Natural killer cell treated with Interleukin-12 subunit alpha and Interleukin-12 subunit beta and Interleukin-15 and Interleukin-18, amount 100 ng/mL, for 72 hours (primary cell): ENCODE measurements around the gene HSD11B1. TPM values are rescaled to one million over a fixed set of nuclear protein-coding genes. Genes with fewer than 3 reads are reported as not detected.
A peak's percentile ranks its signal among the peaks of the same experiment; 100 is the strongest.

Experiments
- ATAC-seq, 2 donors: fragments of 150-1000 bp; cut with Tn5 transposase in 1 of 2; sonication (Bioruptor Pico), chemical (Tn5 transposase) in 1 of 2; 2 replicates each; pipeline ENCODE4 v1.10.0; 2021
- DNase-seq: peaks from one replicate; pipeline ENCODE4 v3.0.0; 2022; ENCODE audit warnings: low spot score
- H3K27ac Mint-ChIP-seq, 2 donors: 1 replicate in 1 of 2; 2 replicates in 1 of 2; pipeline ENCODE4 v1.8.0; 2022; ENCODE audit warnings: mixed read lengths in 2 of 2, mild to moderate bottlenecking in 1 of 2, moderate library complexity in 1 of 2
- H3K27me3 Mint-ChIP-seq, 2 donors: 1 replicate in 1 of 2; 2 replicates in 1 of 2; pipeline ENCODE4 v1.8.0; 2022; ENCODE audit warnings: mixed read lengths in 2 of 2
- H3K36me3 Mint-ChIP-seq: one replicate; pipeline ENCODE4 v1.8.0; 2022; ENCODE audit warnings: mixed read lengths
- H3K4me1 Mint-ChIP-seq, 2 donors: 1 replicate in 1 of 2; 2 replicates in 1 of 2; pipeline ENCODE4 v1.8.0; 2022; ENCODE audit warnings: low read depth in 2 of 2, mixed read lengths in 2 of 2, mild to moderate bottlenecking in 1 of 2
- H3K4me3 Mint-ChIP-seq: one replicate; pipeline ENCODE4 v1.8.0; 2022; ENCODE audit warnings: mixed read lengths
- H3K9me3 Mint-ChIP-seq: 2 replicates; pipeline ENCODE4 v1.8.0; 2022; ENCODE audit warnings: mixed read lengths
- total RNA-seq, 2 donors: library from RNA; stranded (reverse); gene quantifications; one replicate each; pipeline ENCODE4 v1.2.3, GENCODE V29; 2022

Gene HSD11B1
- total RNA-seq, 2 donors from 2014 or later = 0.43 TPM; not detected in 1

DNA sequence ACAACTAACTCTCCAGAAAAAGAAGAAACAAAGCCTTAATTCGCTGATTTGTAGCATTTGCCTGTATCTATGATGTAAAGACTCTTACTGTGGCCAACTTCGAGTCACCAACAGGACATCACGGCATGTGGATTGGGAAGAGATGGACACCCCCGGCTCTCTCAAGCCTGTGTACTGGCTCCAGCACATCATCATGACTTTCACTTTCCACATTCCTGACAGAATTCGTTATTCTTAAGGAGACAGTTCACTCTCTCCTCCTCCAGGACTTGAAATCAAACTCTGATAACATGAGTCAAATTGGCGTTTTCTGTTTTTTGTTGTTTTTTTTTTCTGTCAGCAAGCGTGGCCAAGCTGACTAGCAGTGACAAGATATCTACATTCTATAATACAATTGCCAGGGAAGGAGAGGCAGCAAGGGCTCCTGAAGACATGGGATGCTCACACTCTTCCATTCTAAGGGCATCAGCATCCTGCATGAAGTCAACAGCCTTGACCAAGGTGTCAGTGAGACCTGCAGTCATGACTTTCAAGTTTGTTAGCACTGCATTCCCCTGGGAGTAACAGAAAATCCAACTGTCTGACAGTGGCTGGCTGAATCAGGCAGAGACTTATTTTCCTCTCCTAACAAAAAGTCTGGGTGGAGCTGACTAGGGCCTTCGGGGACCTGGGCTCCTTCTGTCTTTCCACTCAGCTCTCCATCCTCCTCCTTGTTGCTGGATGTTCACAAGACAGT is 37.9 kb downstream of the HSD11B1 start:
- ATAC-seq = no peak
- Mint-ChIP-seq H3K27ac (no peak overlapping the region), H3K36me3 (no peaks in the 10 kb centered on the region), H3K4me1 (peaks cover 0 to 10% of the 10 kb centered on the region in 2 donors), H3K9me3 (no peaks in the 10 kb centered on the region), H3K27me3 (no peaks in the 10 kb centered on the region), H3K4me3 (no peak overlapping the region)
- no peak for DNase-seq

DNA sequence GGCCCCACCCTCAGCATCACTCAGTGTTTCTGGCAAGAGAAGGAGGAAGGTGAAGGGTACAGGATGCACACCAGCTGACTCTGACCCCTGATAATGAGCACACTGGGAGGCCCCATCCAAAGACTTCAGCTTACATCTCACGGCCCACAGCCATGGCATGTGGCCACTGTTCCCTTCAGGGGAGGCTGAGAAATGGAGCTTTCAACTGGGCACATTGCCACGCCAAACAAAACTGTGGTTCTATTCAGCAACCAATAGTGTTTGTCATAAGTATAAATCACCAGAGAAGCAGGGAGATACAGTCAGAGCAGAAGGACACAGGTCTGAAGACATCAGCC is 38.5 kb downstream of the HSD11B1 start:
- H3K4me3 Mint-ChIP-seq = no peak overlapping the region
- no peaks in the 10 kb centered on the region for H3K27me3 Mint-ChIP-seq
- no peaks in the 10 kb centered on the region for H3K9me3 Mint-ChIP-seq
- no peak overlapping the region for H3K27ac Mint-ChIP-seq
- no peaks in the 10 kb centered on the region for H3K36me3 Mint-ChIP-seq
- DNase-seq (no peak), ATAC-seq (no peak)
- H3K4me1 Mint-ChIP-seq = peaks cover 5 to 15% of the 10 kb centered on the region in 2 donors

DNA sequence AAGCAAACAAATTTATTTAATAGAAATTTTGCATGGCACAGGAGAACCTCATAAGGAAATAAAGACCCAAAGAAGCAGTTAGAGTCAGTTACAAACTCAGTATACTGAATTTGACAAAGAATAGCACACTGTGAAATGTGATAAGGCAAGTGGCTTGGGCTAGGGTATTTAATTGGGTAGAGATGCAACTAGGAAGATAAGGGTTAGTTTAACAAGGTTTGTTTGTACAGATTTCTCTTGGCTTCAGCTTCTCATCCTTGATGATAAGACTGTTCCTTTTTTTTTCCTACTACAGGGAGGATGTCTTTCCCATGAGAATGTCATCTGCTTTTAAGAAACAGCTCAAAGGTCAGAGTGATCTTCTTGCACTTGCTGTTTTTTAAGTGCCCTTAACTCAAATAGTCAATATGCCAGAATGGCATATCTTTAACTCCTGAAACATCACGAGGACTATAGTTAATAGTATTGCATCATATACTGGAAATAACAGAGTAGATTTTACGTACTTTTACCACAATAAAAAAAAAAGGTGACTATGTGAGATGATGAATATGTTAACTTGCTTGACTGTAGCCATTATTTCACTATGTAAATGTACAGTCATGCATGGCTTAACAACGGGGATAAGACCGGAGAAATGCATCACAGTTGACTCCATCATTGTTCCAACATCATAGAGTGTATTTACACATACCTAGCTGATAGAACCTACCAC is 42.0 kb downstream of the HSD11B1 start:
- H3K27ac Mint-ChIP-seq = peak overlapping the region; percentile 70 to 75
- DNase-seq (no peak), ATAC-seq (no peak)
- H3K27me3 Mint-ChIP-seq = no peaks in the 10 kb centered on the region
- H3K4me3 Mint-ChIP-seq = no peak overlapping the region
- no peaks in the 10 kb centered on the region for H3K36me3 Mint-ChIP-seq
- H3K4me1 Mint-ChIP-seq = peaks cover 27% of the 10 kb centered on the region in 2 donors
- no peaks in the 10 kb centered on the region for H3K9me3 Mint-ChIP-seq

DNA sequence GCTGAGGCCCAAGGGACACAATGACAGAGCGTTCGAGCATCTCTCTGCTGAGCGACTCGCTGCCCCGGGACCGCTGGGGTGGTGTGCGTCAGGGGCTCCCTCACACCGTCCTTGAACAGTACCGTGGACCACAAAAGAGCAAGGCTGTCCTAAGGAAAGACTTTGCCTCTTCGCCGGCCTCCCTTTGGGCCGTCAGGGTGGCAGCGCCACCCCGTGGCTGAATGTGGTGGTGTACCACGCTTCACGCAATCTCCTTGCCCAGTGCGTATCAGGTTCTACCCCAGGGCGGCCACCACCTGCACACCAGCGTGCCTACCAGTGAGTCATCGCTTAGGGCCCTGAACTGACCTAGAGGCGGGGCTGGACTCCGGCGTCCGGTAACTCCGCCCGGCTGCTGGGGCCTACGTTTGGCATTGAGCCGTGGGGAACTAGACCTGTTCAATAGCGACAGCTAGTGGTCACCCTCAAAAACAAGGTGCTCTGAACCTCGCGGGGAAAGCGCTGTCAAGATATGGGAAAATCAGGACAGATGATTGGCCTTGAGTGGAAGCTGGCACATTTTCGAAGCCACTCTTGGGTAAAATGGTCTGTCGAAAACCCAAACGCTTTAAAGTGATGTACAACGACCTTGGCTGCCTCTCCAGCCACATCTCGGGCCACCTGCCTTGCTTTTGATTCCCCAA is 43.1 kb downstream of the HSD11B1 start:
- H3K9me3 Mint-ChIP-seq = no peaks in the 10 kb centered on the region
- H3K4me1 Mint-ChIP-seq = peaks cover 33 to 37% of the 10 kb centered on the region in 2 donors
- no peaks in the 10 kb centered on the region for H3K36me3 Mint-ChIP-seq

DNA sequence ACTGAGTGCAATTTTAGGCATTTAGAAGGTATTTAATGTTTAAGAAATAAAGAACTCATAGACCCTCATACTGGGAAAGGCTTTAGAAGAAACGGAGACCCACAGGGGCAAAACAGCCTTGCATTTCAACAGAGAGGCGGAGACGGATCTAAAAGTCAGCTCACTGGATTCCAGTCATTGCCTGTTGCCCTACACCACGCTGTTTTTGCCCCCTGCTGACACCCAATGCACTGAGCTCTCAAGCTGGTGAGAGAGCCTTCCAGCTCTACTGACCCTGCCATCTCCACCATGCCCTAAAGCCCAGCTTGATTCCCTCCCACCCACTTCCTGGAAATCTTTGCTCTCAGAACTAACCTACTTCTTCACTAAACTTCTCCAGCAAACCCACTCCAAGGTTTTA is 44.0 kb downstream of the HSD11B1 start:
- Mint-ChIP-seq H3K4me1 (peaks cover 35 to 46% of the 10 kb centered on the region in 2 donors), H3K27ac (peak overlapping the region; percentile 75 to 79), H3K27me3 (no peaks in the 10 kb centered on the region), H3K36me3 (no peaks in the 10 kb centered on the region), H3K4me3 (peak overlapping the region; percentile 51), H3K9me3 (no peaks in the 10 kb centered on the region)
- no peak for DNase-seq
- no peak for ATAC-seq

More for the DNA sequence above, 43.1 kb downstream of the HSD11B1 start:
- peak overlapping the region; percentile 75 to 79 for H3K27ac Mint-ChIP-seq
- DNase-seq (peak; percentile 96), ATAC-seq (peak; percentile 94 to 97)
- H3K27me3 Mint-ChIP-seq = no peaks in the 10 kb centered on the region
- peak overlapping the region; percentile 51 for H3K4me3 Mint-ChIP-seq

DNA sequence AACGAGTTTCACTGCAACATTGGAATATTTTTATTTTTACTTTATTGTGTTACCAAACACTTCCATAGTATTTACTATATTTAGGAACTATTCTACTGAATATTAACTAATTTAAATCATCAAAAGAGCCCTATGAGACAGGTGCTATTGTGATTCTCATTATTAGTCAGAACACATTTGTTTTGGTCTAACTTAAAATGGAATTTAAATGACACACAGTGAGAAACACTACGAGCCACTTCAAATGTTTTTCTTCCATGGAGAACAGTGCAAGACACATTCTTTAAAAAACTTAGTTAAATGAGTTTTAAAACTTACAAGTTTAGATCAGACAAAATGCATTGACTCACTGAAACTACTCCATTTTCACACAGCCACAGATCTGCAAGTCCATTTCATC is 44.6 kb downstream of the HSD11B1 start:
- no peak for DNase-seq
- Mint-ChIP-seq H3K27ac (peak overlapping the region; percentile 70 to 96), H3K9me3 (no peaks in the 10 kb centered on the region), H3K36me3 (no peaks in the 10 kb centered on the region), H3K4me1 (peaks cover 40 to 51% of the 10 kb centered on the region in 2 donors), H3K4me3 (peak overlapping the region; percentile 60), H3K27me3 (no peaks in the 10 kb centered on the region)
- no peak for ATAC-seq

DNA sequence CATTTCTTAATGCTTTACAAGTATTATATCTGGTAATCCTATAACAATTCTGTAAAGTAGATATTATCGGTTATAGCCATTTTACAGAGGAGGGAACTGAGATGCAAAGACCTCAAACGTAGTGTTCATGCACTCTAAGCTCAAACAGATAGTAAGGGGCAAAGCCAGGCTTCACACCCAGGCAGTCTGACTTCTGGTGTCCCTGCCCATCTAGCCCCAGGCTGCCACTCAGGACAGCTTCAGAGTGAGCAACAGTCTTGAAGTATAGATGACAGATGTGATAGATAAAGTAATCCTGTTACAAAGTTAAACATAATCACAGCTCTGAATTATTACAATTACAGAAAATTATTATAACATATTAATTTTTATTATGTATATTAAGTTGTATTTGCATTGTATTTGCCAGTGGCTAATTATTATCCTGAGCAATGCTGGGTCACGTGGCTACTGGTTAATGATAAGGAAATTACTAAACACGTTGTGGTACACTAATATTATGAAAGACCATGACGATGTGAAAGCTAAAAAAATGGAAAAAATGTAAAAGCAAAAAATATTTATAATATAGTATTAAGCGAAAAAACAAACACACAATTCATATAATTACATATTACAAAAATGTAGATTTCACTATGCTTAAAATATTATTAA is 45.2 kb downstream of the HSD11B1 start:
- H3K36me3 Mint-ChIP-seq = no peaks in the 10 kb centered on the region
- no peaks in the 10 kb centered on the region for H3K27me3 Mint-ChIP-seq
- peaks cover 42 to 51% of the 10 kb centered on the region in 2 donors for H3K4me1 Mint-ChIP-seq
- ATAC-seq (no peak), DNase-seq (no peak)
- H3K4me3 Mint-ChIP-seq = peak overlapping the region; percentile 60
- no peaks in the 10 kb centered on the region for H3K9me3 Mint-ChIP-seq
- peak overlapping the region; percentile 96 to 97 for H3K27ac Mint-ChIP-seq

DNA sequence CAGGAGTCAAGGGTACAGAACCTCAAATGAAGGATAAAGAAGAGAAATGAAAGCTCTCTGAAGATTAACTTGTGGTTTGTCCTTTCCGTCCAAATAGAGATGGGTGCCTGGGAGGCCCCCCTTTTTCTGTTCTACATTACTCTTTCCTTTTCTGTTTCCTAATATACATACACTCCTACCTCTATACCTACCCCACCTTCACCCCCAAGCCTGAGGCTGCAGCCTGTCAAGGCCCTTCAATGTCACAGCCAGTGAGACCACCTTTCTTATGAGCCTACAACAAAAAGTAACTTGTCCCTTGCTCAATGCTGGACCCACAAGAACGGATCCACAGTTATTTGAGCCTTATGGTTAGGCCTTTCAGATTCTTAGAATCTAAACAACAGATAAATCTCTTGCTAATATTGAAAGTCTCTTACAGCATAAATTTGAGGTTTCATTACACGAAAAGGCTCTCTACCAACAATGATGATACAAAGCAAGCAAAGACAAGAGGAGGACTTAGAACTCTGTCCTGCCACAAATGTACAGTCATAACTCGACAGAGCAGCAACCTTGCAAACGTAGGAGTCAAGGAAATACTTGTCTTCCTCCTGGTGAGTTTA is 47.1 kb downstream of the HSD11B1 start:
- H3K4me3 Mint-ChIP-seq = peak overlapping the region; percentile 83
- H3K36me3 Mint-ChIP-seq = peaks cover 14% of the 10 kb centered on the region
- no peaks in the 10 kb centered on the region for H3K9me3 Mint-ChIP-seq
- DNase-seq (peak; percentile 64), ATAC-seq (peak; percentile 68 to 78)
- peak overlapping the region; percentile 96 to 97 for H3K27ac Mint-ChIP-seq
- no peaks in the 10 kb centered on the region for H3K27me3 Mint-ChIP-seq
- H3K4me1 Mint-ChIP-seq = peaks cover 59 to 71% of the 10 kb centered on the region in 2 donors

DNA sequence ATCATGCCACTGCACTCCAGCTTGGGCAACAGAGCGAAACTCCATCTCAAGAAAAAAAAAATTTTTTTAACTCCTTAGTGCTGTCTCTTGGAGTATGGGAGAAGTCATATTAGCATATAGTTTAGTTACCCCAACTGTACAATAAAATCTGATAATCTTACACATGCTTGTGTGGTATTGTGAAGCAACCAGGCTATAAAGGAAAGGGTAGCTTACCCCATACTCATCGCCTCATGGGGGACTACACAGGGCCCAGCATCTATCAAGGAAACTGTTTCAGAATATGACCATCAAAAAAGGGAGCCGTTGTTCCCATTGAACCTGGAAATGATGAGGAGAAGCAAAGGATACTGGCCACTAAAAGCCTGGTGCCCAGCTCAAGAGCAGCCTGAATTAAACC is 48.2 kb downstream of the HSD11B1 start:
- Mint-ChIP-seq H3K4me3 (peak overlapping the region; percentile 26), H3K27me3 (no peaks in the 10 kb centered on the region), H3K9me3 (no peaks in the 10 kb centered on the region), H3K36me3 (peaks cover 16% of the 10 kb centered on the region), H3K4me1 (peaks cover 51 to 71% of the 10 kb centered on the region in 2 donors), H3K27ac (peak overlapping the region; percentile 96 to 97)
- DNase-seq = no peak
- no peak for ATAC-seq

DNA sequence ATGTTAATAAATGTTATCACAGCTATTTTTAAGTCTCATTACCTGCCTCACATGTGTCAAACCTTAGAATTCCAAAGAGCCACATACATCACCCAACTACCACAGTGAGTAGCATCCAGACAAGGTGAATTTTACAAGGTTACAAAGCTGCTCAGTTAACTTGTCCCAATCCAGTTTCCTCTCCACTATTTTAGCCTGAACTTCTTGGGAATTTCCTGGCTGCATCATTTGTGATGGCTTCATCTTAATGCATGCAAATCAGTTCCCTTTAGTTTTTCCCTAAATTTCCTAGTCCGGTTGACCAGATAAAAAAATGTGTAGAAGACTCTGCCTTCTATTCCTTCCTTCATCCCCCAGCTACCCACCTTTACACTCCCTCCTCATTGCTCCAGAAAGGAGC is 50.6 kb downstream of the HSD11B1 start:
- no peaks in the 10 kb centered on the region for H3K27me3 Mint-ChIP-seq
- peak overlapping the region; percentile 94 for H3K4me3 Mint-ChIP-seq
- H3K27ac Mint-ChIP-seq = peak overlapping the region; percentile 96 to 97
- no peak for DNase-seq
- peaks cover 63 to 77% of the 10 kb centered on the region in 2 donors for H3K4me1 Mint-ChIP-seq
- peaks cover 30% of the 10 kb centered on the region for H3K36me3 Mint-ChIP-seq
- no peaks in the 10 kb centered on the region for H3K9me3 Mint-ChIP-seq
- no peak for ATAC-seq

DNA sequence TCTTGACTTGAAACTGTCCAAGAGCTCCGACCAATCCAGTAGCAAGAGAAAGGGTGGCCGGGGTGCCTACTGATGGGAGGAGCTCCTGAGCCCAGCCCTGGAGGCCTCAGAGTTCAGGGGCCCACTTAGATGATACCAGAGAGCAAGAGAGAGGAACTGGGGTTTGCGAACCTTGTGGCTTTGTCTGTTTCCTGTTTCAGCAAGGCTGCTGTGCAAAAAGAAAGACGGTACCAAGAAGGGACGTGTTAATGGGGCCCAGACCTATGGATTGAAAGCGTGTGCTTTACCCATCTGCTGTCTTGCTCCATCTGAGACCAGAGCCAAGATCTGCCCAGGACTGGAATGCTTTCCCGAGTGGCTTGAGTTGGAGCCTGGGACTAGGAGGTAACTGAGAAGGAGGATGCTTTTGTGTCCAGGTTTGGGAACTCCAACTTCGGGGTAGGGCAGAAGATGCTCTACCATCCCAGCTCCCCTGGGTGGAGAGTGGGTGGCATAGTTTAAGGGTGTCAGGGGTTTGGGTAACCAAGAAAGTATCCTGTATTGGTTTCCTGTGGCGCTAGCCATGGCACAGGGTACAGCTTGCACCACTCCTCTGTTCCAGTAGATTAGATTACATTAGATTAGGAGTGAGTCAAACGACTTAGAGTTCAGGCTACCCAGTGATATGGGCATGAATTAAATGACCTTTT is 51.4 kb downstream of the HSD11B1 start, which contains the start of gene TRAF3IP3:
TRAF3IP3 (plus strand) TSS at position 128 of the 689 bp plus-strand sequence. CDS start 3,987 bp downstream, outside the sequence.
- Mint-ChIP-seq H3K4me3 (peak within 1 kb of the TSS; percentile 94), H3K4me1 (peaks cover 63 to 78% of the 10 kb centered on the region in 2 donors), H3K9me3 (no peaks in the 10 kb centered on the region), H3K27ac (peak within 1 kb of the TSS; percentile 96 to 97), H3K36me3 (peaks cover 35% of the 10 kb centered on the region), H3K27me3 (no peaks in the 10 kb centered on the region)
- peak; percentile 85 for DNase-seq
- ATAC-seq = peak; percentile 86 to 88

DNA sequence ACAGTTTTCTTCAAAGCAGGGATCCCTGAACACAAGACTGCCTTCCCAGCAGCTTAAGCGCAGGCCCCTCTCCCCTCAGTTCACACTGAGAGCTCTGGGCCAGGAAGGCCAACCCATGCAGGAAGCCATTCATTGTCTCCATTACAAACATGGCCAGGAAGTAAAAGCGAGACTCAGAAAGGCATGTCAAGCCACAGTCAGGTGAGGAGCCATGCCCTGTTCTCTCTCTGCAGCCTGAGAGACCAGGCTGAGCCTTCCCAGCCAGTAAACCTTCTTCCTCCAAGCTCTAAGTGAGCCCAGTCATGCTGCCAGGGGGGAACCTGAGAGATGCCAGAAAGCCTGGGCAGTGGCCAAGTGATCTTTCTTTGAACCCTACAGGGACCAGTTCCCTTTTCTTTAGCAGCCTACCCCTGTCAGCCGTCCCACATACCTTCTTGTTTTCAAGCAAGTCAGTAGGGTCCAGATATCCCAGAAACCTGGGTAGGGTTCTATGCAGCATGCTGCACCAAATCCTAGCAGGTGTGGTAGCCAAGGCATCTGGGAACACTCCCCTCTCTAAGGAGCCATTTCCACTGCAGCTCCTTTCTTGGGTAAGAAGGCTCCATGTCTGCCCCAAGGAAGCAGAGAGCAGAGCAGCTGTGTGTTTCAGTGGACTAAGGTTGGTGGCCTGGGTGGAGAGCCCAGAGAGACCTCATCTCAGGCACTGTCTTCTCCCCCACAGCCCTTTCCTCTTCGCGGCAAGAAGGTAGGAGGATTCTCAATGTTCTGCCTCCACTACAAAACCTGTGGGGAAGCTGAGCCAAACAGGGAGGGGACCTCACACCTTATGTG is 52.2 kb downstream of the HSD11B1 start:
- no peaks in the 10 kb centered on the region for H3K27me3 Mint-ChIP-seq
- no peaks in the 10 kb centered on the region for H3K9me3 Mint-ChIP-seq
- peak overlapping the region; percentile 96 to 97 for H3K27ac Mint-ChIP-seq
- H3K4me1 Mint-ChIP-seq = peaks cover 66 to 81% of the 10 kb centered on the region in 2 donors
- H3K36me3 Mint-ChIP-seq = peaks cover 42% of the 10 kb centered on the region
- DNase-seq (peak; percentile 67), ATAC-seq (peak; percentile 61 to 62)
- peak overlapping the region; percentile 94 for H3K4me3 Mint-ChIP-seq
